ENCODE measurements around the gene COPE.

Gene COPE

DNA sequence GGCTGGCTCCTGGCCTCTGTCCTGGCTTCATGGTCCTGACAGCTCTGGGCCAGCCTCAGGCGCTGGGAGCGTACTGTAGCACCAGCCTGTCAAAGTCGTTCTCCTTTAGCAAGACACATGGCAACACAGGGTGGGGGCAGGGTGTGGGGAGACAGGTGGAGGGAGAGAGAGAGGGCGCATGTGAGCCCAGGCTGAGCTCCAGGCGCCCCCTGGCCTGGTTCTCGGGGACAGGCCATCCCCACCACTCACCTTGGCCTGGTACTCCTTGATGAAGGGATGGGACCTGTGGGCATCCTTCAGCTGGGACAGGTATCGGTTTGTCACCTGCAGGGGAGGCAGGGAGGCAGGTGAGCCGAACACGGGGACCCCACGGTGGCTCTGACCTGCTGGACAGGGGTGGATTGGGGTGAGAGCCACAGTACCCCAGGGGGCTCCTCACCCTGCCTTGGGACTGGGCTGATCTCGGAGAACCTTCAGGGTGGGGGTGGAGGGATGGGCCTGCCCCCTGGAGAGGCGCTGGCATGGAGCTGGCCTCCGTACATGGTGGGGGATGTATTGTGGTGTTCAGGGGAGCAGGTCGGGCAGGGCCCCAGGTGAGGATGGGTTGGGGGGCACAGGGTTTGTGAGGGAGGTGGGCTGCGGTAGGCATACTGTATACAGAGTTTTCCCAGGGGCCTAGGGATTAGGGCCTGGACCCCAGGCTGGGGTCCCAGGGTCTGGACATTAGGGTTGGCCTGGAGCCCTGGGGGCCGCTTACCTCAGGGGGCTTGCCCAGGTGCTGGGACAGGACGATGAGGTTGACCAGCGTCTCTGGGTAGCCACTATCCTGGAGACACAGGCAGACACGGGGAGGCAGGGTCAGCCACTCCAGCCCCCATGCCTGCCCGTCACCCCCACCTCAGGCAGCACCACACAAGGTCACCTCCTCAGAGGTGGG is 19.3 kb downstream of the COPE start:
- DNase-seq (no peak), ATAC-seq (replicated peaks) (no peak)
- Mint-ChIP-seq H3K36me3 (ENCODE audit: insufficient read depth) (peaks cover 30% of the 10 kb centered on the region), H3K4me3 (no peak overlapping the region), H3K9me3 (no peaks in the 10 kb centered on the region), H3K27ac (peak overlapping the region in 1 of 2 donors; percentile 8), H3K4me1 (ENCODE audit: low read depth in 2 of 2) (peaks cover 11 to 15% of the 10 kb centered on the region in 2 donors), H3K27me3 (peaks cover 17 to 20% of the 10 kb centered on the region in 2 donors)

GRCh38 chr19:18898607-18899408 is 20.4 kb downstream of the COPE start:
- no peak overlapping the region for H3K27ac Mint-ChIP-seq
- DNase-seq, result no peak
- no peak overlapping the region for H3K4me3 Mint-ChIP-seq
- no peak for ATAC-seq (replicated peaks)
- no peaks in the 10 kb centered on the region for H3K9me3 Mint-ChIP-seq
- peaks cover 22% of the 10 kb centered on the region for H3K36me3 Mint-ChIP-seq (ENCODE audit: insufficient read depth)
- peaks cover 17 to 25% of the 10 kb centered on the region in 2 donors for H3K27me3 Mint-ChIP-seq
- H3K4me1 Mint-ChIP-seq (ENCODE audit: low read depth in 2 of 2), result peaks cover 11 to 15% of the 10 kb centered on the region in 2 donors

DNA sequence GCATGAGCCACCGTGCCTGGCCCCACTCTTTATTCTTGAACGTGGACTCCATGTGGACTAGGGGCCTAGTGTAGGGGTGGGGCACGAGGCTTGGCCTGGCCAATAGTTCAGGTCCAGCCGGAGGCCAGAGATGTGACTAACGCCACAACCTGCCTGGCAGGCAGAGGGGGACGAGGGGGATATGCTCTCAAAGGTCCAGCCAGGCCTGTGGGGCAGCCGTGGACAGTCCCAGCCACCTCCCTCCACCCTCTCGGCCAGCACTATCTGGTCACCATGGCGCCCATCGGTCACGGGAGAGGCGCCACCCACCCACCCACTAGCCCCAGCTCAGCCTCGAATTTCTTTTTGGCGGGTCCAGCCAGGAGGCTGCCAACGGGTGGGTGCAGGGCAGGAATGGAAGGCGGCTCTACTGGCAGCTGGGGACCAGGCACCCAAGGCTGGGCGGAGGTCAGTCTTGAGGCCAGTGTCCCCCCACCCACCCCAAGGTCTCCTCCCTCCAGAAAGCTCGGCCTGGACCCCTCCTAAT is 21.0 kb downstream of the COPE start:
- DNase-seq, result no peak
- ATAC-seq (replicated peaks), result no peak
- H3K4me1 Mint-ChIP-seq (ENCODE audit: low read depth in 2 of 2), result peaks cover 11 to 15% of the 10 kb centered on the region in 2 donors
- H3K9me3 Mint-ChIP-seq, result no peaks in the 10 kb centered on the region
- no peak overlapping the region for H3K27ac Mint-ChIP-seq
- peaks cover 16% of the 10 kb centered on the region for H3K36me3 Mint-ChIP-seq (ENCODE audit: insufficient read depth)
- peaks cover 17 to 31% of the 10 kb centered on the region in 2 donors for H3K27me3 Mint-ChIP-seq
- peak overlapping the region in 1 of 2 donors; percentile 77 for H3K4me3 Mint-ChIP-seq

DNA sequence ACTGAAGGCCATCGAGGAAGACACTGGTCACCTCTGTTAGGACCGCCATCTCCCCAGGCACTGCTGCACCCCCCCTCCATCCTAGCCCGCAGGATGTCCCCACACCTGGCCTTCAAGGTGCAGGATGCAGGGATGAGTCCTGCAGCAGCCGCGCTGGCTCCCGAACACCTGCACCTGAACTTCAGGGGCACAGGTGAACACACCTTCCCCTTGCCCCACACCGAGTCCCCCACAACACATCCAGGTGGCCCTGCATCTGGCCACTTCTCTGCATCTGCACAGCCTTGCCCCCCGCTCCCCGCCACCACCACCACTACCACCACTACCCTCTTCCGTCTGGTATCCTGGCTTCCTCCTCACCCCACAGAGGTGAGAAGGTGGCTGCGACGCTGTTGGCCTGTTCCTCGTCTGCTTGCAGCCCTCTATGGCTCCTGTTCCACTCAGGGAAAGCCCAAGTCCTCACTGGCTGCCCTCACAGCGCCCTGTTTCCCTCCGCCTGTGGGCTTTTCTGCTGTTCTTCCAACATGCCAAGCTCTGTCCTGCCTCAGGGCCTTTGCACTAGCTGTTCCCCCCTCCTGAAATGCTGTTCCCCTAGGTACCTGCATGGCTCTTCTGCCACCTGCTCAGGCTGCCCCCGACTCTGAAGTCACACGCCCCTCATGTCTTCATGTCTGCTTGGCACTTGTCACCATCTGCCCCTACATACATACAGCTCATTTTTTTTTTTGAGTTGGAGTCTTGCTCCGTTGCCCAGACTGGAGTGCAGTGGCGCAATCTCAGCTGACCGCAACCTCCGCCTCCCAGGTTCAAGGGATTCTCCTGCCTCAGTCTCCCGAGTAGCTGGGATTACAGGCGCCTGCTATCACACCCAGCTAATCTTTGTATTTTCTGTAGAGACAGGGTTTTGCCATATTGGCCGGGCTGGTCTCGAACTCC is 21.8 kb downstream of the COPE start:
- H3K9me3 Mint-ChIP-seq, result no peaks in the 10 kb centered on the region
- no peak for DNase-seq
- ATAC-seq (replicated peaks), result peak; percentile 55
- H3K27me3 Mint-ChIP-seq, result peaks cover 17 to 34% of the 10 kb centered on the region in 2 donors
- H3K4me3 Mint-ChIP-seq, result peak overlapping the region; percentile 63 to 77
- peaks cover 11 to 15% of the 10 kb centered on the region in 2 donors for H3K4me1 Mint-ChIP-seq (ENCODE audit: low read depth in 2 of 2)
- H3K36me3 Mint-ChIP-seq (ENCODE audit: insufficient read depth), result peaks cover 13% of the 10 kb centered on the region
- H3K27ac Mint-ChIP-seq, result no peak overlapping the region

GRCh38 chr19:18896421-18896841 is 22.8 kb downstream of the COPE start:
- ATAC-seq (replicated peaks) (no peak), DNase-seq (no peak)
- Mint-ChIP-seq H3K4me1 (ENCODE audit: low read depth in 2 of 2) (peaks cover 11 to 15% of the 10 kb centered on the region in 2 donors), H3K36me3 (ENCODE audit: insufficient read depth) (peaks cover 9% of the 10 kb centered on the region), H3K9me3 (no peaks in the 10 kb centered on the region), H3K27ac (no peak overlapping the region), H3K4me3 (peak overlapping the region; percentile 73 to 77), H3K27me3 (peaks cover 17 to 34% of the 10 kb centered on the region in 2 donors)

GRCh38 chr19:18895824-18896341 is 23.3 kb downstream of the COPE start, which contains the start of gene CERS1:
TSS of gene CERS1 (minus strand) at chr19:18896158. CDS start at chr19:18896072, 86 bp downstream.
- peaks cover 11 to 15% of the 10 kb centered on the region in 2 donors for H3K4me1 Mint-ChIP-seq (ENCODE audit: low read depth in 2 of 2)
- H3K27me3 Mint-ChIP-seq, result peaks cover 17 to 34% of the 10 kb centered on the region in 2 donors
- ATAC-seq (replicated peaks) (peak; percentile 42), DNase-seq (no peak)
- H3K36me3 Mint-ChIP-seq (ENCODE audit: insufficient read depth), result peaks cover 8% of the 10 kb centered on the region
- H3K9me3 Mint-ChIP-seq, result no peaks in the 10 kb centered on the region
- H3K4me3 Mint-ChIP-seq, result peak within 1 kb of the TSS; percentile 73 to 77
- no peak within 1 kb of the TSS for H3K27ac Mint-ChIP-seq

GRCh38 chr19:18895038-18895823 is 24.0 kb downstream of the COPE start:
- no peaks in the 10 kb centered on the region for H3K9me3 Mint-ChIP-seq
- peaks cover 3% of the 10 kb centered on the region for H3K36me3 Mint-ChIP-seq (ENCODE audit: insufficient read depth)
- no peak for ATAC-seq (replicated peaks)
- H3K4me1 Mint-ChIP-seq (ENCODE audit: low read depth in 2 of 2), result peaks cover 11 to 15% of the 10 kb centered on the region in 2 donors
- no peak overlapping the region for H3K27ac Mint-ChIP-seq
- peak overlapping the region; percentile 23 to 29 for H3K4me3 Mint-ChIP-seq
- DNase-seq, result no peak
- H3K27me3 Mint-ChIP-seq, result peaks cover 17 to 38% of the 10 kb centered on the region in 2 donors

DNA sequence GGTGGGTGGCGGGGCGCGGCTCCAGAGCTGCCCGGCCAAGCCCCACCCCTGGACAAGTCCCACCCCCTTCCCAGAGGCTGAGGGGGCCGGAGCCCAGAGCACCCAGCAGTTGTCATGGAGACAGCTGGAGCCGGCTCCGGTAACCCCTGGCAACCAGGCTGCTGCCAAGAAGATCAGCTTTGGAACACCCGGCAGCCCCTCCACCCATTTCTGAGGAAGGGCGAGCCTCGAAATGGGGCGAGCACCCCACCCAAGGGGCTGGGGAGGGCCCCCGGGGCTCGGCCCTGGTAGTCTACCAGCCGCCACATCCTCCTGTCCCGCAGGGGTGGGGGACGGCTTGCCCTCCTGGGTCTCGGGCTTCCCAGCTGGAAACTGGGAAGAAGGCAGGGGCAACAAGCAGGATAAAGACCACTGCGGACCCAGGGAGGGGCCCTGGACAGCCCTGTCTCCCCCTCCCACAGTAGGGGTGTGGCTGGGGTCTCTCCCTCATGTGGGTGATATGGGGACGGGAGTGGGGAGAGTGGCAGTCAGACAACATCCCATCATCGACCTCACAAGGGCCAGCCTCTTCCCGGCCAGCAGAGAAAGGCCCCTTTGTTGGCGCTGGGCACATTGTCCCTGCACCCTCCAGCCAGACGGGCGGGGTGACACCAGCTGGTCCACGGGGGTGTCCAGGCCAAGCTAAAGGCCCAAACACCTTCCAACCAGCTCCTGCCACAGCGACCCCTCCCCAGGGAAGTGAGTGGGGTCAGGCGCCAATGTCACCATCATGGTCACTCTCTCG is 24.7 kb downstream of the COPE start:
- ATAC-seq (replicated peaks), result no peak
- Mint-ChIP-seq H3K9me3 (no peaks in the 10 kb centered on the region), H3K4me1 (ENCODE audit: low read depth in 2 of 2) (peaks cover 11 to 15% of the 10 kb centered on the region in 2 donors), H3K27me3 (peaks cover 17 to 46% of the 10 kb centered on the region in 2 donors), H3K36me3 (ENCODE audit: insufficient read depth) (peaks cover 3% of the 10 kb centered on the region), H3K27ac (no peak overlapping the region), H3K4me3 (peak overlapping the region; percentile 21 to 27)
- DNase-seq, result no peak

GRCh38 chr19:18893587-18894253 is 25.5 kb downstream of the COPE start:
- H3K9me3 Mint-ChIP-seq, result no peaks in the 10 kb centered on the region
- H3K27me3 Mint-ChIP-seq, result peaks cover 17 to 49% of the 10 kb centered on the region in 2 donors
- H3K36me3 Mint-ChIP-seq (ENCODE audit: insufficient read depth), result peaks cover under 1% of the 10 kb centered on the region
- H3K4me3 Mint-ChIP-seq, result no peak overlapping the region
- peaks cover 11 to 15% of the 10 kb centered on the region in 2 donors for H3K4me1 Mint-ChIP-seq (ENCODE audit: low read depth in 2 of 2)
- no peak for DNase-seq
- H3K27ac Mint-ChIP-seq, result no peak overlapping the region
- ATAC-seq (replicated peaks), result no peak

DNA sequence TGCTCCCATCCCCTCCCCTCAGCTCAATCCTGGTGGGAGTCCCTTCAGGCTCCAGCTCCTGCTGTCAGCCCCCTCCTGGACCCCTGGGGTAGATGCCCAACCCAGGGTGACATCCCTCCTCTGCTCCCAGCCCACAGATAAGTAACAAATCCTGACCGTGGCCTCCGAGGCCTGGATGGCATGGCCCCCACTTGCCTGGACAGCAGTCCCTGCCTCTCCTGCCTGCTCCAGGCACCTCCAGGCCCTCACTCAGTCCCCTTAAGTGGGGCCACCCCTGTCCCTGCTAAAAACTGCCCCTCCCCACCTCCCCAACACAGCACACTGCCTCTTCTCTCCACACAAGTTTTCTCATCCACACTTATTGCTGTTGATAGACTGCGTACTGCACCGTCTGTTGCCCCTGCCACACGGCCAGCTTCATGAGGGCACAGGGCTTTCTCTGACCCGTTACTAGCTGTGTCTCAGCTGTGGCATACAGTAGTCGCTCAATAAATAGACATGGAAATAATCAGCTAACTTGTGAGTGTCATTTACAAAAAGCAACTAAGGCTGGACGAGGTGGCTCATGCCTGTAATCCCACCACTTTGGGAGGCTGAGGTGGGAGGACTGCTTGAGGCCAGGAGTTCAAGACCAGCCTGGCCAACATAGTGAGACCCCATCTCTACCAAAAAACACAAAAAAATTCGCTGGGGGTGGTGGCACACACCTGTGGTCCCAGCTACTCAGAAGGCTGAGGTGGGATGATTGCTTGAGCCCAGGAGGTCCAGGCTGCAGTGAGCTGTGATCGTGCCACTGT is 29.0 kb downstream of the COPE start:
- Mint-ChIP-seq H3K36me3 (ENCODE audit: insufficient read depth) (no peaks in the 10 kb centered on the region), H3K27ac (no peak overlapping the region), H3K4me3 (no peak overlapping the region), H3K27me3 (peaks cover 9 to 40% of the 10 kb centered on the region in 2 donors), H3K9me3 (no peaks in the 10 kb centered on the region), H3K4me1 (ENCODE audit: low read depth in 2 of 2) (no peaks in the 10 kb centered on the region)
- ATAC-seq (replicated peaks) (no peak), DNase-seq (no peak)
